Measurements from ENCODE around the gene MRPL23.

The MRPL23 gene

GRCh38 chr11:2002807-2003206 is 55.7 kb downstream of the MRPL23 start:
- Histone ChIP-seq H3K4me3 (ENCODE audit: low read length, poor library complexity, severe bottlenecking) (no peak overlapping the region), H4K20me1 (ENCODE audit: insufficient read depth, low read length, poor library complexity, severe bottlenecking) (no peaks in the 10 kb centered on the region), H3K4me2 (ENCODE audit: low read depth, low read length, poor library complexity, severe bottlenecking) (no peak overlapping the region), H3K79me2 (ENCODE audit: insufficient read depth, low read length) (no peaks in the 10 kb centered on the region), H3K4me1 (ENCODE audit: insufficient read depth, low read length, poor library complexity, severe bottlenecking) (no peaks in the 10 kb centered on the region), H3K27me3 (ENCODE audit: insufficient read depth, low read length, poor library complexity, severe bottlenecking) (no peaks in the 10 kb centered on the region), H3K36me3 (ENCODE audit: insufficient read depth, low read length) (no peaks in the 10 kb centered on the region), H3K9me2 (replicated peaks; ENCODE audit: low read depth, low read length) (no peaks in the 10 kb centered on the region), H3K9me3 (ENCODE audit: insufficient read depth, low read depth, low read length) (no peaks in the 10 kb centered on the region), H3K9ac (ENCODE audit: low read depth, low read length, poor library complexity, severe bottlenecking) (no peak overlapping the region), H3F3A (ENCODE audit: low read depth) (no peaks in the 10 kb centered on the region), H2AFZ (ENCODE audit: low read length) (no peak overlapping the region)
- TF ChIP-seq CTCF (conservative IDR thresholded peaks at IDR 0.05; ENCODE audit: low read length) (no peak), EZH2phosphoT487 (IDR thresholded peaks at IDR 0.05; ENCODE audit: borderline replicate concordance) (no peak)

GRCh38 chr11:2004466-2004865 is 57.3 kb downstream of the MRPL23 start:
- no peaks in the 10 kb centered on the region for H3K4me1 ChIP-seq (ENCODE audit: insufficient read depth, low read length, poor library complexity, severe bottlenecking)
- no peak for TF ChIP-seq EZH2phosphoT487 (IDR thresholded peaks at IDR 0.05; ENCODE audit: borderline replicate concordance)
- TF ChIP-seq CTCF (conservative IDR thresholded peaks at IDR 0.05; ENCODE audit: low read length) = no peak
- H2AFZ ChIP-seq (ENCODE audit: low read length) = no peak overlapping the region

More at GRCh38 chr11:2004466-2004865, 57.3 kb downstream of the MRPL23 start:
- Histone ChIP-seq H3K27me3 (ENCODE audit: insufficient read depth, low read length, poor library complexity, severe bottlenecking) (no peaks in the 10 kb centered on the region), H3K9me2 (replicated peaks; ENCODE audit: low read depth, low read length) (no peaks in the 10 kb centered on the region), H3K4me3 (ENCODE audit: low read length, poor library complexity, severe bottlenecking) (no peak overlapping the region), H3K9ac (ENCODE audit: low read depth, low read length, poor library complexity, severe bottlenecking) (no peak overlapping the region), H3K4me2 (ENCODE audit: low read depth, low read length, poor library complexity, severe bottlenecking) (no peak overlapping the region), H4K20me1 (ENCODE audit: insufficient read depth, low read length, poor library complexity, severe bottlenecking) (no peaks in the 10 kb centered on the region), H3F3A (ENCODE audit: low read depth) (no peaks in the 10 kb centered on the region), H3K79me2 (ENCODE audit: insufficient read depth, low read length) (no peaks in the 10 kb centered on the region), H3K36me3 (ENCODE audit: insufficient read depth, low read length) (no peaks in the 10 kb centered on the region), H3K9me3 (ENCODE audit: insufficient read depth, low read depth, low read length) (no peaks in the 10 kb centered on the region)

All from Loucy (cell line).